GM23338 (cell line): Measurements from ENCODE around the gene TK1. TPM values are rescaled to one million over a fixed set of nuclear protein-coding genes. Genes with fewer than 3 reads are reported as not detected.

Experiments used
- ATAC-seq: fragments of 200-7000 bp; cut with Tn5 transposase; 3 replicates; pipeline ENCODE4 v1.9.1; 2020
- DNase-seq: peaks from one replicate; pipeline ENCODE4 v3.0.0-alpha.2; 2015; ENCODE audit warnings: low spot score
- H2AFZ ChIP-seq: fragments of 200-600 bp; sonication (generic); 2 replicates; pipeline ENCODE4 v1.8.0; 2016; ENCODE audit warnings: antibody characterized with exemption, mild to moderate bottlenecking, moderate library complexity
- H3F3A ChIP-seq: fragments of 200-600 bp; sonication (generic); replicated peaks from 2 replicates; pipeline ENCODE4 v1.8.0; 2017; ENCODE audit warnings: antibody characterized with exemption, mixed run types, low read depth
- H3K27ac ChIP-seq: fragments of 200-600 bp; sonication (generic); 2 replicates; pipeline ENCODE4 v1.6.1; 2016; ENCODE audit warnings: low read depth
- H3K27me3 ChIP-seq: fragments of 200-600 bp; sonication (generic); 2 replicates; pipeline ENCODE4 v1.8.0; 2016; ENCODE audit warnings: mild to moderate bottlenecking, mixed run types, moderate library complexity; ENCODE audit not compliant: insufficient read depth
- H3K36me3 ChIP-seq: fragments of 200-600 bp; sonication (generic); 2 replicates; pipeline ENCODE4 v1.8.0; 2016; ENCODE audit warnings: mild to moderate bottlenecking; ENCODE audit not compliant: insufficient read depth
- H3K4me1 ChIP-seq: fragments of 200-600 bp; sonication (generic); 2 replicates; pipeline ENCODE4 v1.8.0; 2016; ENCODE audit warnings: mild to moderate bottlenecking, moderate library complexity; ENCODE audit not compliant: insufficient read depth
- H3K4me2 ChIP-seq: fragments of 200-600 bp; sonication (generic); 2 replicates; pipeline ENCODE4 v1.7.1; 2017; ENCODE audit warnings: mixed run types
- H3K4me3 ChIP-seq: fragments of 200-600 bp; sonication (generic); 2 replicates; pipeline ENCODE4 v1.6.1; 2016; ENCODE audit warnings: mixed run types
- H3K79me2 ChIP-seq: fragments of 200-600 bp; sonication (generic); replicated peaks from 2 replicates; pipeline ENCODE4 v1.8.0; 2017; ENCODE audit warnings: mild to moderate bottlenecking; ENCODE audit not compliant: insufficient read depth
- H3K9me2 ChIP-seq: fragments of 200-600 bp; sonication (generic); 2 replicates; pipeline ENCODE4 v1.8.0; 2017; ENCODE audit not compliant: insufficient read depth
- H4K20me1 ChIP-seq: fragments of 200-600 bp; sonication (generic); replicated peaks from 2 replicates; pipeline ENCODE4 v1.8.0; 2017; ENCODE audit warnings: mild to moderate bottlenecking; ENCODE audit not compliant: insufficient read depth
- H3K27ac Mint-ChIP-seq: 2 replicates; pipeline ENCODE4 v1.8.0; 2020; ENCODE audit warnings: inconsistent platforms, mild to moderate bottlenecking, moderate library complexity, mixed read lengths
- H3K27me3 Mint-ChIP-seq: 3 replicates; pipeline ENCODE4 v1.8.0; 2022; ENCODE audit warnings: low read depth, mild to moderate bottlenecking, moderate library complexity, mixed read lengths, inconsistent platforms; ENCODE audit not compliant: insufficient read depth, poor library complexity
- H3K36me3 Mint-ChIP-seq: 3 replicates; pipeline ENCODE4 v1.8.0; 2021; ENCODE audit warnings: low read depth, mild to moderate bottlenecking, inconsistent platforms, moderate library complexity, mixed read lengths
- H3K4me1 Mint-ChIP-seq: 3 replicates; pipeline ENCODE4 v1.8.0; 2020; ENCODE audit warnings: mild to moderate bottlenecking, inconsistent platforms, mixed read lengths
- H3K4me3 Mint-ChIP-seq: 3 replicates; pipeline ENCODE4 v1.8.0; 2021; ENCODE audit warnings: moderate library complexity, mild to moderate bottlenecking, inconsistent platforms, mixed read lengths
- H3K9me3 Mint-ChIP-seq: 3 replicates; pipeline ENCODE4 v1.8.0; 2020; ENCODE audit warnings: moderate library complexity, mild to moderate bottlenecking, inconsistent platforms, mixed read lengths
- JUNB ChIP-seq: IDR thresholded peaks from one replicate; pipeline ENCODE4 v1.6.1; 2016; ENCODE audit warnings: antibody characterized with exemption; ENCODE audit not compliant: unreplicated experiment
- POLR2AphosphoS5 ChIP-seq: IDR thresholded peaks from 2 replicates; pipeline ENCODE4 v1.6.1; 2016; ENCODE audit warnings: antibody characterized with exemption, low read depth
- STAT1 ChIP-seq: IDR thresholded peaks from one replicate; pipeline ENCODE4 v1.6.1; 2016; ENCODE audit warnings: antibody characterized with exemption; ENCODE audit not compliant: unreplicated experiment
- ZNF331 ChIP-seq: fragments of 250-450 bp; sonication (Bioruptor Pico); IDR thresholded peaks from 2 replicates; pipeline ENCODE4 v1.5.0; 2020; ENCODE audit warnings: low read depth, mild to moderate bottlenecking, moderate library complexity
- polyA plus RNA-seq: library from polyadenylated mRNA; unstranded; fragments of >200 nt; fragmentation: Nextera tagmentation; extraction: Ambion mirVana; gene quantifications from 2 replicates; pipeline ENCODE4 v1.2.1, GENCODE V29; 2016
- total RNA-seq: library from RNA; depleted of rRNA; stranded (reverse); fragments of >200 nt; shearing (Covaris generic); gene quantifications from 2 replicates; pipeline ENCODE4 v1.2.3, GENCODE V29; 2014
- TF ChIP-seq, protein P1 (sequence below): IDR thresholded peaks from 2 replicates; pipeline ENCODE4 v1.6.1; 2016; ENCODE audit warnings: antibody characterized with exemption
- TF ChIP-seq, protein P2 (sequence below), 2 experiments: fragments of 200-600 bp in 1 of 2; sonication (generic) in 1 of 2; conservative IDR thresholded peaks; 2 replicates each; pipeline versions ENCODE4 v1.5.1 to v1.6.1; 2016 to 2017; ENCODE audit warnings: antibody characterized with exemption in 2 of 2, low read depth in 2 of 2, mild to moderate bottlenecking in 2 of 2, moderate library complexity in 1 of 2

The TK1 gene
- total and polyA plus RNA-seq, 2 experiments from 2014 or later: 74.5 to 84.4 TPM

DNA sequence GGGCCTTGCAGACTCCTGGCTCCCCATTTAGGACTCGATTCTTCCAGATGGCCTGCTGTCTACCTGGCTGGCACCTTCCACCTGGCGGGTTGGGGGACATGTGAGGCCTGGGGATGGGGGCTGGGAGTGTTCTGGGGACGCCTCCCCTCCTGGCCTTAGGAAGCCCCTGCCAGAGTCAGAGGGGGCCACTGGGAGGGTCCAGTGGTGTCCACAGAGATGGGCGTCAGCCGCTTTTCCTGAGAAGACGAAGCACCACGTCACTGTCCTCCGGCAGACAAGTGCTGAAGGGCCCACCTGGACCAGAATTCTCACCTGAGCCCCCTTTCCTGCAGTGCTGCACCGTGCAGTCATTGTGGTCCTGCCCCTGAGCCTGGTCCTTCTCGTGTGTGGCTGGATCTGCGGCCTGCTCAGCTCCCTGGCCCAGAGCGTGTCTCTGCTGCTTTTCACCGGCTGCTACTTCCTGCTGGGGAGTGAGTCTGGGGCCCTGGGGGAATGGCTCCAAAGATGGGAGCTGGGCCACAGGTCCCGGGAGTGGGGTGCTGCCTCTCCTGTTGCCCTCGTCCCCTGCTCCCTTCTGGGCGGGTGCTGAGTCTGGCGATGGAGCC lies 47.5 kb upstream of the TK1 start:
- Histone ChIP-seq H3K27ac (no peak overlapping the region), H3K79me2 (no peaks in the 10 kb centered on the region), H3K4me2 (no peak overlapping the region), H2AFZ (no peak overlapping the region), H3K4me3 (no peak overlapping the region), H3K4me1 (no peaks in the 10 kb centered on the region), H3K36me3 (no peaks in the 10 kb centered on the region), H4K20me1 (no peaks in the 10 kb centered on the region), H3K9me2 (no peaks in the 10 kb centered on the region), H3K27me3 (peaks cover 26% of the 10 kb centered on the region), H3F3A (no peaks in the 10 kb centered on the region)
- Mint-ChIP-seq H3K36me3 (no peaks in the 10 kb centered on the region), H3K4me1 (peaks cover 3% of the 10 kb centered on the region), H3K4me3 (no peak overlapping the region), H3K27me3 (peaks cover 23% of the 10 kb centered on the region), H3K9me3 (no peaks in the 10 kb centered on the region), H3K27ac (no peak overlapping the region)
- no peak for TF ChIP-seq POLR2AphosphoS5
- TF ChIP-seq JUNB: no peak
- TF ChIP-seq, protein P1, sequence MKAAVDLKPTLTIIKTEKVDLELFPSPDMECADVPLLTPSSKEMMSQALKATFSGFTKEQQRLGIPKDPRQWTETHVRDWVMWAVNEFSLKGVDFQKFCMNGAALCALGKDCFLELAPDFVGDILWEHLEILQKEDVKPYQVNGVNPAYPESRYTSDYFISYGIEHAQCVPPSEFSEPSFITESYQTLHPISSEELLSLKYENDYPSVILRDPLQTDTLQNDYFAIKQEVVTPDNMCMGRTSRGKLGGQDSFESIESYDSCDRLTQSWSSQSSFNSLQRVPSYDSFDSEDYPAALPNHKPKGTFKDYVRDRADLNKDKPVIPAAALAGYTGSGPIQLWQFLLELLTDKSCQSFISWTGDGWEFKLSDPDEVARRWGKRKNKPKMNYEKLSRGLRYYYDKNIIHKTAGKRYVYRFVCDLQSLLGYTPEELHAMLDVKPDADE: no peak
- ATAC-seq (no peak), DNase-seq (no peak)

DNA sequence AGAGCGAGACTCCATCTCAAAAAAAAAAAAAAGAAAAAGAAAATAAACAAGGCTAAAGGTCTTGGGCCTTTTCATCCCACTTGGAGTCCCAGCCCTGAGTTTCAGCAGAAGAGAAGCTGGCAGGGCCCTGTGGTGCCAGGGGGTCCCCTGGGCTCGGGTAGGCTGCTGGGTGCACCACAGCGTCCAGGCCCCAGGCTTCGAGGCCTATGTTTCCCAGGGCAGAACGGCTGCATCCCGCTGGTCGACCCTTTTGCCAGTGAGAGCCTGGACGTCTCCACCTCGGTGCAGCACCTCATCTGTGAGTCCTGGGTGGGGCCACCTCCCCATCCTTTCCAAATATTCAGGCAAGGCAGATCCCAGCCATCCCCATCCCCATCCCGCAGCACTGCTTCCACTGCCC lies 46.8 kb upstream of the TK1 start:
- Mint-ChIP-seq H3K4me3 (no peak overlapping the region), H3K4me1 (peaks cover 3% of the 10 kb centered on the region), H3K36me3 (no peaks in the 10 kb centered on the region), H3K27me3 (peaks cover 25% of the 10 kb centered on the region), H3K27ac (no peak overlapping the region), H3K9me3 (no peaks in the 10 kb centered on the region)
- DNase-seq (no peak), ATAC-seq (no peak)
- no peak overlapping the region for H3K4me3 ChIP-seq
- H2AFZ ChIP-seq: no peak overlapping the region
- TF ChIP-seq, protein P1: no peak
- TF ChIP-seq STAT1 (no peak), ZNF331 (no peak)
- TF ChIP-seq, protein P2, sequence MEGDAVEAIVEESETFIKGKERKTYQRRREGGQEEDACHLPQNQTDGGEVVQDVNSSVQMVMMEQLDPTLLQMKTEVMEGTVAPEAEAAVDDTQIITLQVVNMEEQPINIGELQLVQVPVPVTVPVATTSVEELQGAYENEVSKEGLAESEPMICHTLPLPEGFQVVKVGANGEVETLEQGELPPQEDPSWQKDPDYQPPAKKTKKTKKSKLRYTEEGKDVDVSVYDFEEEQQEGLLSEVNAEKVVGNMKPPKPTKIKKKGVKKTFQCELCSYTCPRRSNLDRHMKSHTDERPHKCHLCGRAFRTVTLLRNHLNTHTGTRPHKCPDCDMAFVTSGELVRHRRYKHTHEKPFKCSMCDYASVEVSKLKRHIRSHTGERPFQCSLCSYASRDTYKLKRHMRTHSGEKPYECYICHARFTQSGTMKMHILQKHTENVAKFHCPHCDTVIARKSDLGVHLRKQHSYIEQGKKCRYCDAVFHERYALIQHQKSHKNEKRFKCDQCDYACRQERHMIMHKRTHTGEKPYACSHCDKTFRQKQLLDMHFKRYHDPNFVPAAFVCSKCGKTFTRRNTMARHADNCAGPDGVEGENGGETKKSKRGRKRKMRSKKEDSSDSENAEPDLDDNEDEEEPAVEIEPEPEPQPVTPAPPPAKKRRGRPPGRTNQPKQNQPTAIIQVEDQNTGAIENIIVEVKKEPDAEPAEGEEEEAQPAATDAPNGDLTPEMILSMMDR (conservative IDR thresholded peaks at IDR 0.05; ENCODE audit: low read depth in 2 of 2): no peak
- no peaks in the 10 kb centered on the region for H3K9me2 ChIP-seq
- no peaks in the 10 kb centered on the region for H3K4me1 ChIP-seq
- H3F3A ChIP-seq: no peaks in the 10 kb centered on the region
- no peaks in the 10 kb centered on the region for H3K36me3 ChIP-seq
- no peaks in the 10 kb centered on the region for H4K20me1 ChIP-seq
- H3K27ac ChIP-seq: no peak overlapping the region
- no peak overlapping the region for H3K4me2 ChIP-seq
- no peaks in the 10 kb centered on the region for H3K79me2 ChIP-seq
- peaks cover 26% of the 10 kb centered on the region for H3K27me3 ChIP-seq

DNA sequence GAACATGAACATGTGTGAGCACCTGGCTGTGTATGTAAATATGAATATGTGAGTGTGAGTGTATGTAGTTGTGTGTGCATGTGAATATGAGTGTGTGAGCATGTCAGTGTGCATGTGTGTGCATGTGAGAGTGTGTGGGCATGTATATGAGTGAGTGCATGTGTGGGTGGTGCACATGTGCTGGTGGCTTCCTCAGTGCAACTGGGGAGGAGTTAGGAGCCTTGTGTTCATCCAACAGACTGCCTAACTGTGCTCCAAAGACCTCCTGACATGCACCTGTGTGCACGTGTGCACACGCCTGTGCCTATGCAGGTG lies 46.0 kb upstream of the TK1 start:
- Histone ChIP-seq H3K27ac (no peak overlapping the region), H3K36me3 (no peaks in the 10 kb centered on the region), H3K27me3 (peaks cover 26% of the 10 kb centered on the region), H3F3A (no peaks in the 10 kb centered on the region), H3K9me2 (no peaks in the 10 kb centered on the region), H3K4me1 (no peaks in the 10 kb centered on the region), H3K79me2 (no peaks in the 10 kb centered on the region), H2AFZ (no peak overlapping the region), H3K4me3 (peak overlapping the region; percentile 76), H3K4me2 (peak overlapping the region; percentile 90), H4K20me1 (no peaks in the 10 kb centered on the region)
- Mint-ChIP-seq H3K36me3 (no peaks in the 10 kb centered on the region), H3K27ac (no peak overlapping the region), H3K9me3 (no peaks in the 10 kb centered on the region), H3K4me1 (peaks cover 3% of the 10 kb centered on the region), H3K4me3 (peak overlapping the region; percentile 47; the same call in 2 of the 3 replicates), H3K27me3 (peaks cover 26% of the 10 kb centered on the region)
- no peak for ATAC-seq
- no peak for DNase-seq
- TF ChIP-seq, protein P1: no peak
